Activated T-helper 2 cell treated with anti-CD3 and anti-CD28 coated beads, Interferon-gamma antibody, Interleukin-2, Interleukin-4, amounts not matched to agents 10 μg/mL and 5 μg/mL and 100 μg/mL, durations not matched to agents 14 hours and 24 hours and 36 hours (primary cell): ENCODE results near the gene CACNA2D4. TPM values are rescaled to one million over a fixed set of nuclear protein-coding genes. Genes with fewer than 3 reads are reported as not detected.

Experiments used
- DNase-seq: peaks from one replicate; pipeline ENCODE4 v3.0.0; 2021; ENCODE audit warnings: low spot score
- H3K27ac Mint-ChIP-seq: one replicate; pipeline ENCODE4 v1.8.0; 2021; ENCODE audit warnings: mixed read lengths
- H3K27me3 Mint-ChIP-seq: one replicate; pipeline ENCODE4 v1.8.0; 2021; ENCODE audit warnings: low read depth, mixed read lengths
- H3K36me3 Mint-ChIP-seq: one replicate; pipeline ENCODE4 v1.8.0; 2021; ENCODE audit warnings: low read depth, mixed read lengths
- H3K4me1 Mint-ChIP-seq: one replicate; pipeline ENCODE4 v1.8.0; 2021; ENCODE audit warnings: low read depth, mixed read lengths
- H3K4me3 Mint-ChIP-seq: one replicate; pipeline ENCODE4 v1.8.0; 2021; ENCODE audit warnings: low read depth, mild to moderate bottlenecking, moderate library complexity, mixed read lengths
- H3K9me3 Mint-ChIP-seq: one replicate; pipeline ENCODE4 v1.8.0; 2021; ENCODE audit warnings: mixed read lengths
- intact Hi-C: fragments of 100-400 bp; cut with micrococcal nuclease; formaldehyde crosslinking; loops from one replicate; pipeline ENCODE4 v1.15.1; 2023
- total RNA-seq: library from RNA; stranded (reverse); gene quantifications from 2 replicates; pipeline ENCODE4 v1.2.3, GENCODE V29; 2022

The CACNA2D4 gene
- total RNA-seq, 1 donor from 2014 or later, result 10.0 TPM

DNA sequence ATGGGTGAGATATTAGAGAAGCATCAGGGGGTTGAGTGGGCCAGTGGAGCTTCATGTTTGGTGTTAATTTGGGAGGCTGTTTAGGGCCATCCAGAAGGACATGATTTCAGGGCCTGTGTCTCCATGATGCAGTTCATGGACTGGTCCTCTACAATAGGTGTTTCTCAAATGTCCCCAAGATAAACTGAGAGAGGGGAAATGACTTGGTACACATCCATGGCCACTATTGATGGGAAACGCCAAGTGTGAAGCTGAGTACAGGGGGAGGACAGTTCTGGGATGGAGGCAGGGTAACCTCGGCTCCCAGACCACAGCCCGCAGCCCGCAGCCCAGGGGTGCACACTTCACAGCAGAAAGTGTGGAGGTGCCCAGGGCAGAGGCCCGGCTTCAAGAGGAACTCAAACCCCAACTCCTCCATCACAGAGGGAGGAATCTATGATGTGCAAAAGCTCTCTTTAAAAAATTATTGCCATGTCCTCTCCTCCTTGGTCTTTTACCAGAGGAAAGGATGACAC is 33.3 kb downstream of the CACNA2D4 start:
- H3K9me3 Mint-ChIP-seq, result peaks cover 3% of the 10 kb centered on the region
- peaks cover 2% of the 10 kb centered on the region for H3K27me3 Mint-ChIP-seq
- H3K27ac Mint-ChIP-seq, result no peak overlapping the region
- no peak for DNase-seq
- no peak overlapping the region for H3K4me3 Mint-ChIP-seq
- intact Hi-C loops, result no loop called here
- no peaks in the 10 kb centered on the region for H3K36me3 Mint-ChIP-seq
- H3K4me1 Mint-ChIP-seq, result no peaks in the 10 kb centered on the region

- no peaks in the 10 kb centered on the region for H3K36me3 Mint-ChIP-seq
- DNase-seq, result no peak
- no peak overlapping the region for H3K4me3 Mint-ChIP-seq
- intact Hi-C loops, result no loop called here
- H3K4me1 Mint-ChIP-seq, result no peaks in the 10 kb centered on the region
- H3K27me3 Mint-ChIP-seq, result peaks cover 2% of the 10 kb centered on the region
- peaks cover 3% of the 10 kb centered on the region for H3K9me3 Mint-ChIP-seq
- H3K27ac Mint-ChIP-seq, result no peak overlapping the region
Measured at GRCh38 chr12:1884651-1885050, 33.8 kb downstream of the CACNA2D4 start.

GRCh38 chr12:1883513-1883912 is 34.9 kb downstream of the CACNA2D4 start:
- DNase-seq, result no peak
- intact Hi-C loops, result no loop called here
- Mint-ChIP-seq H3K4me3 (no peak overlapping the region), H3K4me1 (no peaks in the 10 kb centered on the region), H3K9me3 (no peaks in the 10 kb centered on the region), H3K27ac (no peak overlapping the region), H3K36me3 (no peaks in the 10 kb centered on the region), H3K27me3 (no peaks in the 10 kb centered on the region)

DNA sequence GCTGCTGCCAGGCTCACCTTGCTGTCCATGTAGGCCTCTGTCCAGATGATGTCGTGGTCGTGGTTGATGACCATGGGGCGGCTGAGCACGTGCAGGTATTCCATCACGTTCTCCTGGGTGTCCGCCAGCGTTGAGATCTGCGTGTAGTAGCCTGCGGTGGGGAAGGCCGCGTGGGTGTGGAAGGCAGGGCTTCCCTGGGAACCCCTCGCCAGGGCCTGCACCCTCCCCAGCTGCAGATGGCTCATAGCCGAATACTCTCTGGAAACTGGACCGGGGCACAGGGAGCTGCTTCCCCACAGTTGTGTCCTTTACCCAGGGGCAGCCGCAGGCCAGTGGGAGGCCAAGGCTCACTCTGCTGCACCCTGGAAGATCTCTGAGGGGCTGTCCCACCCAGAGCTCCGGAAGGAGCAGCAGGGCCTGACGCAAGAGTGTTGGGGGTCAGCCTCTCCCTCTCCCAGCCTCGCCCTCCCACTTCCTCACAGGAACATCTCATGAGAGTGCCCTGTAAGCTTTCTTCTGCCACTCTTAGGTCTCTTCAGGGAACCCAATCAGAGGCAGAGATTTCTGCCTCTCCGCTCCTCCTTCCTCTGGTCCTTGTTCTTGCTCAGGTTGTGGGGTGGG is 35.5 kb downstream of the CACNA2D4 start:
- intact Hi-C loops, result no loop called here
- Mint-ChIP-seq H3K27me3 (no peaks in the 10 kb centered on the region), H3K9me3 (no peaks in the 10 kb centered on the region)

GRCh38 chr12:1882405-1882804 is 36.0 kb downstream of the CACNA2D4 start:
- intact Hi-C loops, result no loop called here
- Mint-ChIP-seq H3K36me3 (no peaks in the 10 kb centered on the region), H3K27me3 (no peaks in the 10 kb centered on the region), H3K27ac (no peak overlapping the region), H3K4me3 (no peak overlapping the region), H3K4me1 (no peaks in the 10 kb centered on the region), H3K9me3 (no peaks in the 10 kb centered on the region)
- DNase-seq, result no peak

More for the DNA sequence above, 35.5 kb downstream of the CACNA2D4 start:
- H3K4me1 Mint-ChIP-seq, result no peaks in the 10 kb centered on the region
- H3K36me3 Mint-ChIP-seq, result no peaks in the 10 kb centered on the region
- no peak for DNase-seq
- H3K4me3 Mint-ChIP-seq, result no peak overlapping the region
- no peak overlapping the region for H3K27ac Mint-ChIP-seq

- Mint-ChIP-seq H3K27me3 (no peaks in the 10 kb centered on the region), H3K27ac (no peak overlapping the region), H3K9me3 (no peaks in the 10 kb centered on the region), H3K4me1 (no peaks in the 10 kb centered on the region), H3K36me3 (no peaks in the 10 kb centered on the region), H3K4me3 (no peak overlapping the region)
- no peak for DNase-seq
- intact Hi-C loops, result no loop called here
Measured at GRCh38 chr12:1881936-1882335, 36.5 kb downstream of the CACNA2D4 start.

DNA sequence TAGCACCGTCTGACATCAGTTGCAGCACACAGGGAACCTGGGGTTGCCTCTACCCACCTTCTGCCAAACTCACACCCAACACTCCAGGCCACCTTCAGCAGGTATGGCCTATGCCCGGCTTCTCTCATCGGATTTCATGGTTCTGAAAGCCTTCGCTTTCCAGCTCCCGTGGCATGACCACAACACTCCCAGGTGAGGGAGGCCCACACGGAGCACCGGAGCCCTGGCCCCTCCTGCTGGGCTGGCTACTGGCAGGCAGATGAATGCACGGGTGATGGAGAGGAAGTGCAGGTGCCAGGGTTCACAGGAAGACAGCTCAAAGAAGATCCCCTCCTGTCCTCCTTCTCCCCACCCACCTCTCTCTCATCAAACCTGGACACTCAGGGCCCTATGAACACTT is 37.2 kb downstream of the CACNA2D4 start:
- H3K4me1 Mint-ChIP-seq, result no peaks in the 10 kb centered on the region
- no peaks in the 10 kb centered on the region for H3K36me3 Mint-ChIP-seq
- no peak overlapping the region for H3K27ac Mint-ChIP-seq
- no peak overlapping the region for H3K4me3 Mint-ChIP-seq
- intact Hi-C loops, result no loop called here
- DNase-seq, result no peak
- H3K27me3 Mint-ChIP-seq, result peaks cover 2% of the 10 kb centered on the region
- no peaks in the 10 kb centered on the region for H3K9me3 Mint-ChIP-seq

DNA sequence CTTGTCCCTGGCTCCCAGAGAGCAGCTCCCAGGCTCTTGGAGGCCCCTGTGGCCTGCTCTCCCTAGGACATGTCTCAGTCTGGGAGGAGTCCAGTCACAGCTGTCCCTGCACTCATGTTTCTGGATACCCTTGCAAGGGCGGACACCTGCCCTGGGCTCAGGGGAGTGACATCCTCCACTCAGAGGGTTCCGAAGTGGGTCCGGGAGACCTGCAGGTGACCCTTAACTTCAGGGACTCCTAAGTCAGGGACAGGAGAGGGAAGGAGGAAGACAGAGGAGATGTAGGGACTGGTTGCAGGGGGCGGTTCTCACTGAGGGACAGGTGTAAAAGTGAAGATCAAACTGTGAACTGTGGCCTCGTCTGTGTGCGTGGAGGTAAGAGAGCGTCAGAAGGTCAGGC is 37.6 kb downstream of the CACNA2D4 start:
- H3K4me3 Mint-ChIP-seq, result no peak overlapping the region
- no peaks in the 10 kb centered on the region for H3K4me1 Mint-ChIP-seq
- H3K9me3 Mint-ChIP-seq, result no peaks in the 10 kb centered on the region
- DNase-seq, result no peak
- H3K27me3 Mint-ChIP-seq, result peaks cover 2% of the 10 kb centered on the region
- intact Hi-C loops, result no loop called here
- no peaks in the 10 kb centered on the region for H3K36me3 Mint-ChIP-seq
- no peak overlapping the region for H3K27ac Mint-ChIP-seq

DNA sequence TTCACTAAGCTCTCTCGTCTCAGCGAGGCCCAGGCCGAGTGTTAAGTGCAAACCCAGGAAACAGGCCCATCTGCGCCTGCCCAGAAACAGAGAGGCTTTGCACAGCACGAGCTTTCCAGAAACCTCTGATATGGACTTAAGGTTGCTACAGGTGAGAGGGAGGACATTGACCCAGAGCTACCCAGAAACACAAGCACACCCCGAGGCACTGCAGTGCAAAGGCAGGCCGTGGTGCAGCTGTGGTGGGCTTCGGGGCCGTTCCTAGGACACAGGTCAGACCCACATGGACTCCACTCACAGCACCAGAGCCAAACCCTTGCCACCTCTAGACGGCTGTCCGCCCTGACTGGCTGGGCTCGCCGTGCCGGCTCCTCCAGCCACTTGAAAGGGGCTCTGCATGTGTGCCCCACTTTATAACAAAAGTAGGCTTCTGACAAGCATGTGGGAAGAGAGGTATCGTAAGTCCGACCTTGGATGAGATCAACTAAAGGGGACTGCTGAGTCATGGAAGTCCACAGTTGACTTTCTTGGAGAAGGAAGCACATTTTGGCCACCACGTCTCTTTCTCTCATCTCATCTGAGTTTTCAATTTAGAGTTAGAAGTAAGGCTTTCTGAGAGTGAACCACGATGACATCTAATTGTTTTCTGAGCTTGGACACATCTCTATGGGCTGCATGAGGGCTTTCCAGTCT is 38.2 kb downstream of the CACNA2D4 start:
- Mint-ChIP-seq H3K27ac (no peak overlapping the region), H3K4me3 (no peak overlapping the region), H3K36me3 (no peaks in the 10 kb centered on the region), H3K27me3 (peaks cover 2% of the 10 kb centered on the region), H3K9me3 (no peaks in the 10 kb centered on the region), H3K4me1 (no peaks in the 10 kb centered on the region)
- DNase-seq, result no peak
- intact Hi-C loops, result no loop called here

DNA sequence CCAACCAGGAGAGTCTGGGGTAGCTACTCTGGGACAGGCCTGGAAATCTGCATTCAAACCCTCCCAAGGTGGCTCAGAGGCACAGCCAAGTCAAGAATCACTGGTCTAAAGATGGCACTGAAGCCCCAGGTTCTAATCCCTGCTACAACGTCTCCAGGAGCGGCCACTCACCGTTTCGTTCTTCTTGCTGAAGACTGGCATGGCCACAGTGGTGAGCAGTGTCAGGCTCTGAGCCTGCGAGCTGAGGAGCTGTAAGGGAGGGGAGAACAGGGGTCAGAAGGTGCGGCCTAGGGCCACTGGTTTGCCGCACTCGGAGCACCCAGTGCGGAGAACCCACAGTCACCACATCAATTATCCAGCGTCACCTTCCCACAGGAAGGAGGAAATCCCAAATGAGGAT is 38.8 kb downstream of the CACNA2D4 start:
- Mint-ChIP-seq H3K4me3 (no peak overlapping the region), H3K27me3 (peaks cover 4% of the 10 kb centered on the region), H3K36me3 (no peaks in the 10 kb centered on the region), H3K4me1 (no peaks in the 10 kb centered on the region), H3K9me3 (no peaks in the 10 kb centered on the region), H3K27ac (no peak overlapping the region)
- DNase-seq, result no peak
- intact Hi-C loops, result no loop called here

DNA sequence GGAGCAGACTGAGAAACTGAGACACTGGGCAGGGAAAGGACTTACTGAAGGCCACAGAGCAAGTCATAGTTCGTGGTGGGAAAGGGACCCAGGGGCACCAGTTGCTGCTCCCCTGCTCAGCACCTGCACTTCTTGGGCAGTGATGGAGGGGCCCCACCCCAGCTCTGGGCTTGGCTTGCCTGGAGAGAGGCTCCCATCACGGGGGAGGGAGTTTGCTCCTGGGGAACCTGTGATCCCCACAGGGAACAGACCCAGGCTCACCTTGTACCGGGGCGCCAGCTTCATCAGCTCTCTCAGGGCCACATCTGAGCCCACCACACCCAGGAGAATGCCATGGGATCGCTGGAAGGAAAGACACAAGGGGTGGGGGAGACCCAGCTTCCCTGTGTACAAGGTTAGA is 39.8 kb downstream of the CACNA2D4 start:
- Mint-ChIP-seq H3K27me3 (peaks cover 4% of the 10 kb centered on the region), H3K4me1 (no peaks in the 10 kb centered on the region), H3K4me3 (no peak overlapping the region), H3K9me3 (no peaks in the 10 kb centered on the region), H3K36me3 (no peaks in the 10 kb centered on the region), H3K27ac (no peak overlapping the region)
- DNase-seq, result no peak
- intact Hi-C loops, result no loop called here

DNA sequence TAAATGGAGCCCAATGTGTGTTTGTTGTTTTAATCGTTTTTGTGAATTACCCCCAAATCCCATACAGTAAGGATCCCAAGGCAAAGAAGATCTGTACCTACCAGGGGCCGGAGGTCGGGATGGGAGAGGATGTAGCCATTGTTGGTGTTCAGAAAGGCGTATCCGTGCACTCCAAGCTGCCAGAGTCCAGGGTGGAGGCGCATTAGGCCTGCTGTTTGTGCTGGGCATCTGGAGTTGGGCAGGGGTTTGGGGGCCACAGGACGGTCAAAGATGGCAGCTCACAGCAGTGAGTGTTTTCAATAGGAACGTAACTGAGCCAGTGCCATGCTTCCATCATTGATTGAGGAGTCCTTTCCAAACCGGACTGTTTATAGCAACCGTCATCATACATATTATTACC is 40.2 kb downstream of the CACNA2D4 start:
- Mint-ChIP-seq H3K4me3 (no peak overlapping the region), H3K36me3 (no peaks in the 10 kb centered on the region), H3K27ac (no peak overlapping the region), H3K27me3 (peaks cover 4% of the 10 kb centered on the region), H3K9me3 (no peaks in the 10 kb centered on the region), H3K4me1 (no peaks in the 10 kb centered on the region)
- DNase-seq, result no peak
- intact Hi-C loops, result no loop called here

GRCh38 chr12:1877169-1877878 is 41.1 kb downstream of the CACNA2D4 start:
- H3K4me1 Mint-ChIP-seq, result no peaks in the 10 kb centered on the region
- DNase-seq, result no peak

More at GRCh38 chr12:1877169-1877878, 41.1 kb downstream of the CACNA2D4 start:
- Mint-ChIP-seq H3K4me3 (no peak overlapping the region), H3K9me3 (no peaks in the 10 kb centered on the region), H3K27me3 (peaks cover 4% of the 10 kb centered on the region), H3K36me3 (no peaks in the 10 kb centered on the region), H3K27ac (no peak overlapping the region)
- intact Hi-C loops, result no loop called here
